K562 (cell line): ENCODE data around the gene TMEM132E. TPM values are rescaled to one million over a fixed set of nuclear protein-coding genes. Genes with fewer than 3 reads are reported as not detected.

Experiments used
- ATAC-seq: fragments of 200-7000 bp; cut with Tn5 transposase; 3 replicates; pipeline ENCODE4 v1.9.1; 2020; ENCODE audit warnings: moderate library complexity
- BruUV-seq: library from RNA; stranded (reverse); fragments of 400-500 nt; replicated peaks from 2 replicates; lab custom pipeline; 2021; lab: Mats Ljungman, UMichigan
- CTCF ChIA-PET: fragments of 300-600 bp; formaldehyde crosslinking; extraction: SDS; loops from one replicate; lab custom pipeline; 2021; ENCODE audit warnings: low intra/inter-chr PET ratio; lab: Yijun Ruan, JAX
- POLR2A ChIA-PET: fragments of 300-600, 350-650 bp; sonication (Branson Sonifier 250); formaldehyde crosslinking; extraction: SDS; loops from one replicate; lab custom pipeline; 2021; ENCODE audit warnings: antibody characterized with exemption, inconsistent platforms; lab: Yijun Ruan, JAX
- DNase-seq, 4 experiments: peaks; one replicate each; pipeline versions ENCODE4 v3.0.0 to v3.0.0-alpha.2; 2011 to 2018; ENCODE audit warnings: low spot score in 3 of 4, mixed read lengths in 3 of 4; ENCODE audit errors: extremely low read depth in 1 of 4
- FAIRE-seq: peaks from 2 replicates; lab custom pipeline; 2011; peaks lifted over from hg19 to GRCh38; lab: Jason Lieb, UNC
- H2AFZ ChIP-seq: 2 replicates; pipeline ENCODE4 v1.6.0; 2011; ENCODE audit warnings: low read depth, low read length, control low read depth, inconsistent platforms
- H3K27ac ChIP-seq: fragments of 200-600 bp; 3 replicates; pipeline ENCODE4 v1.8.0; 2011; ENCODE audit warnings: low read depth, mild to moderate bottlenecking, control low read depth, inconsistent platforms, low read length, moderate library complexity, mixed read lengths; ENCODE audit errors: extremely low read depth
- H3K27me3 ChIP-seq, 2 experiments: fragments of 300-600 bp in 1 of 2; 2 replicates in 1 of 2; 3 replicates in 1 of 2; pipeline versions ENCODE4 v1.6.0 to v1.8.0; 2011; ENCODE audit warnings: inconsistent platforms in 2 of 2, low read length in 2 of 2, mild to moderate bottlenecking in 1 of 2, mixed read lengths in 1 of 2, moderate library complexity in 1 of 2; ENCODE audit not compliant: control insufficient read depth in 2 of 2, insufficient read depth in 2 of 2
- H3K36me3 ChIP-seq: fragments of 300-600 bp; 3 replicates; pipeline ENCODE4 v1.8.0; 2011; ENCODE audit warnings: mild to moderate bottlenecking, low read length, inconsistent platforms; ENCODE audit not compliant: control insufficient read depth, insufficient read depth
- H3K4me1 ChIP-seq, 2 experiments: fragments of 200-600 bp in 1 of 2; replicated peaks in 1 of 2; 2 replicates in 1 of 2; 3 replicates in 1 of 2; pipeline versions ENCODE4 v1.5.1 to v1.8.0; 2011; ENCODE audit warnings: inconsistent platforms in 2 of 2, low read length in 2 of 2, mild to moderate bottlenecking in 1 of 2, mixed read lengths in 1 of 2, moderate library complexity in 1 of 2; ENCODE audit not compliant: control insufficient read depth in 2 of 2, insufficient read depth in 2 of 2
- H3K4me2 ChIP-seq: 2 replicates; pipeline ENCODE4 v1.6.1; 2011; ENCODE audit warnings: low read length, control low read depth, inconsistent platforms, mixed read lengths; ENCODE audit not compliant: insufficient read depth
- H3K4me3 ChIP-seq: fragments of 200-600 bp; sonication (generic), shearing (Covaris generic); 2 replicates; pipeline ENCODE4 v1.5.1; 2016; ENCODE audit warnings: control low read depth, inconsistent platforms
- H3K79me2 ChIP-seq: fragments of 200-600 bp; 3 replicates; pipeline ENCODE4 v1.8.0; 2011; ENCODE audit warnings: low read length, inconsistent platforms; ENCODE audit not compliant: control insufficient read depth, insufficient read depth
- H3K9ac ChIP-seq, 2 experiments: 2 replicates each; pipeline versions ENCODE4 v1.6.0 to v1.6.1; 2011; ENCODE audit warnings: low read depth in 2 of 2, low read length in 2 of 2, control low read depth in 1 of 2, inconsistent platforms in 1 of 2, mild to moderate bottlenecking in 1 of 2, mixed read lengths in 1 of 2; ENCODE audit not compliant: insufficient read depth in 1 of 2
- H3K9me1 ChIP-seq: one replicate; pipeline ENCODE4 v1.6.0; 2011; ENCODE audit warnings: inconsistent platforms, mild to moderate bottlenecking, low read length, moderate library complexity; ENCODE audit not compliant: control insufficient read depth, insufficient read depth
- H3K9me3 ChIP-seq: replicated peaks from 2 replicates; pipeline ENCODE4 v1.5.1; 2011; ENCODE audit warnings: low read depth, low read length, inconsistent platforms; ENCODE audit not compliant: control insufficient read depth, insufficient read depth
- H4K20me1 ChIP-seq: replicated peaks from 2 replicates; pipeline ENCODE4 v1.6.1; 2011; ENCODE audit warnings: low read length, inconsistent platforms, mixed read lengths; ENCODE audit not compliant: control insufficient read depth, insufficient read depth
- ARNT ChIP-seq, 2 experiments: fragments of 450-650 bp; IDR thresholded peaks; 2 replicates each; pipeline ENCODE4 v1.6.1; 2016; ENCODE audit warnings: mild to moderate bottlenecking in 1 of 2
- BRD9 ChIP-seq: fragments of 450-650 bp; IDR thresholded peaks from 2 replicates; pipeline ENCODE4 v1.6.1; 2018; ENCODE audit warnings: low read depth; ENCODE audit not compliant: partially characterized antibody
- DPF2 ChIP-seq: fragments of 450-650 bp; IDR thresholded peaks from 2 replicates; pipeline ENCODE4 v1.6.1; 2016
- ESRRB ChIP-seq: fragments of 250-450 bp; sonication (Bioruptor Pico); IDR thresholded peaks from 2 replicates; pipeline ENCODE4 v1.5.0; 2020; ENCODE audit warnings: mild to moderate bottlenecking, moderate library complexity, borderline replicate concordance
- GTF3C2 ChIP-seq: IDR thresholded peaks from 3 replicates; pipeline ENCODE4 v1.6.1; 2011; ENCODE audit warnings: borderline replicate concordance, mild to moderate bottlenecking, moderate library complexity; ENCODE audit not compliant: insufficient read length; ENCODE audit errors: extremely low read depth
- HMBOX1 ChIP-seq: sonication (generic); IDR thresholded peaks from 2 replicates; pipeline ENCODE4 v1.6.1; 2016
- PPARD ChIP-seq: fragments of 250-450 bp; sonication (Bioruptor Pico); IDR thresholded peaks from 2 replicates; pipeline ENCODE4 v1.8.0; 2022; ENCODE audit warnings: inconsistent platforms, mild to moderate bottlenecking, moderate library complexity
- SMARCB1 ChIP-seq: IDR thresholded peaks from 2 replicates; pipeline ENCODE4 v1.6.1; 2011; ENCODE audit warnings: improper control_type of control experiment, low read depth; ENCODE audit not compliant: insufficient read length
- THRA ChIP-seq: fragments of 450-650 bp; IDR thresholded peaks from 2 replicates; pipeline ENCODE4 v1.6.1; 2017; ENCODE audit warnings: mild to moderate bottlenecking, moderate library complexity
- TRIM24 ChIP-seq, 2 experiments: fragments of 450-650 bp; IDR thresholded peaks; 2 replicates each; pipeline ENCODE4 v1.6.1; 2016
- WGBS: fragments of 100-300 bp; shearing (Covaris generic); methylation state at CpG from one replicate; pipeline ENCODE4 v1.1.6; 2016; ENCODE audit warnings: low coverage, mixed read lengths; ENCODE audit not compliant: insufficient coverage; ENCODE audit errors: missing lambda C conversion rate; 5-methylcytosine and 5-hydroxymethylcytosine counted together
- in situ Hi-C: fragments of 300-500 bp; cut with MboI; formaldehyde crosslinking; loops from 4 replicates; pipeline ENCODE4 v1.15.0; 2018; ENCODE audit warnings: inconsistent platforms, mixed read lengths
- intact Hi-C: fragments of 100-400 bp; cut with micrococcal nuclease; formaldehyde crosslinking; loops from 2 replicates; pipeline ENCODE4 v1.14.2; 2022
- polyA plus RNA-seq, 8 experiments: library from polyadenylated mRNA; depleted of rRNA in 4 of 8; stranded (reverse) in 5 of 8; unstranded in 3 of 8; fragments of >200 nt; fragmentation: Nextera tagmentation in 2 of 8; fragmentation: Illumina TruSeq in 1 of 8; extraction: Ambion mirVana in 2 of 8; extraction: Trizol in 1 of 8; gene quantifications; 2 replicates each; pipeline versions ENCODE4 v1.2.1 to v1.2.3, GENCODE V29; 2011 to 2014; ENCODE audit warnings: inconsistent platforms in 1 of 8, missing spikeins in 1 of 8
- total RNA-seq, 7 experiments: library from RNA; depleted of rRNA in 6 of 7; stranded (reverse); fragments of >200 nt in 6 of 7; fragmentation: Illumina TruSeq in 2 of 7; extraction: Trizol in 2 of 7; gene quantifications; 2 replicates each; pipeline versions ENCODE4 v1.2.1 to v1.2.3, GENCODE V29; 2011 to 2021; ENCODE audit warnings: low replicate concordance in 1 of 7

TMEM132E gene
- total and polyA plus RNA-seq, 9 of the 15 experiments (the other 6 are each of a cell fraction or from before 2014, with no cell fraction given), result not detected

- ChIA-PET POLR2A (interaction anchor here (0.7 kb wide), 1 partner anchor 422 kb away, joined by 3 read pairs; no protein-coding TSS in a partner anchor), CTCF (no interaction called here)
- Histone ChIP-seq H3K9me3 (no peaks in the 10 kb centered on the region), H3K27me3 (peaks cover 3 to 15% of the 10 kb centered on the region in 2 experiments; a peak in 3 of 5 replicates), H3K36me3 (no peaks in the 10 kb centered on the region), H4K20me1 (peaks cover 8% of the 10 kb centered on the region; the same call in 1 of the 2 replicates), H3K9ac (no peak overlapping the region), H3K9me1 (no peaks in the 10 kb centered on the region), H3K79me2 (no peaks in the 10 kb centered on the region), H2AFZ (no peak overlapping the region), H3K4me1 (no peaks in the 10 kb centered on the region), H3K4me3 (no peak overlapping the region), H3K27ac (no peak overlapping the region), H3K4me2 (no peak overlapping the region)
- no peak for ATAC-seq
- WGBS, result 0% methylated on average over 4 of the region's 5 CpGs
- DNase-seq, result no peak
- FAIRE-seq, result no peak
- in situ Hi-C loops (no loop called here), intact Hi-C loops (no loop called here)
- no peak for TF ChIP-seq ESRRB (CRISPR knock-in tag)
- no peak for TF ChIP-seq SMARCB1
- TF ChIP-seq TRIM24 (IDR thresholded peaks at IDR 0.05), result no peak
- TF ChIP-seq PPARD (CRISPR knock-in tag), result no peak
- TF ChIP-seq THRA, result no peak
- TF ChIP-seq DPF2, result no peak
- no peak for TF ChIP-seq ARNT (IDR thresholded peaks at IDR 0.05)
- TF ChIP-seq BRD9, result no peak
- no peak for TF ChIP-seq GTF3C2
- TF ChIP-seq HMBOX1, result no peak
- BruUV-seq, result no TSS peak
Measured at GRCh38 chr17:34596920-34597319, 17.5 kb downstream of the TMEM132E start.
